GM21576 (cell line): Measurements from ENCODE around the gene MBL2.

Source experiments
- ATAC-seq: cut with Tn5 transposase; IDR thresholded peaks from one replicate; pipeline ENCODE4 v1.9.1; 2021; ENCODE audit warnings: mild to moderate bottlenecking, moderate library complexity; ENCODE audit not compliant: unreplicated experiment

The MBL2 gene

GRCh38 chr10:52772623-52773022 is at the start of gene MBL2:
MBL2 (minus strand) TSS chr10:52772784; CDS start chr10:52771635, 1,149 bp downstream.
- ATAC-seq, result no peak

- no peak for ATAC-seq
These were observed 47.7 kb upstream of the MBL2 start for GRCh38 chr10:52820309-52820708.

DNA sequence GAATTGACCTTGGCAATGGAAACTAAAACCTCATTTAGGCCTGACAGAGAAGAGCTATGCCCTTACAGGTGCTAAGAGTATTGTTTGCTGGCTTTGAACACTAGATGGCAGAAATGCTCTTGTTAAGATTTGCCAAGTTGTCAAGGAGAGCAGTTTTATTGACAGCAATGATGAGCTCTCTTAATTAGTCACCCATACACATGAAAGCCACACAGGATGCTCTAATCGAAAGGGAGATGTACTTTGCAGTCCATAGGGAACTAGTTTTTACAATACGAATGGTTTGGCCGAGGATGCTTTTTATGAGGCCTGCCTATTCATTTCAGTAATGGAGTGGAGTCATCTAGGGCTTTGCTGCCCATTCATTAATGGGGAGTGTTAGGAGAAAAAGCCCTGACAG is 45.4 kb upstream of the MBL2 start:
- ATAC-seq, result peak; percentile 94

DNA sequence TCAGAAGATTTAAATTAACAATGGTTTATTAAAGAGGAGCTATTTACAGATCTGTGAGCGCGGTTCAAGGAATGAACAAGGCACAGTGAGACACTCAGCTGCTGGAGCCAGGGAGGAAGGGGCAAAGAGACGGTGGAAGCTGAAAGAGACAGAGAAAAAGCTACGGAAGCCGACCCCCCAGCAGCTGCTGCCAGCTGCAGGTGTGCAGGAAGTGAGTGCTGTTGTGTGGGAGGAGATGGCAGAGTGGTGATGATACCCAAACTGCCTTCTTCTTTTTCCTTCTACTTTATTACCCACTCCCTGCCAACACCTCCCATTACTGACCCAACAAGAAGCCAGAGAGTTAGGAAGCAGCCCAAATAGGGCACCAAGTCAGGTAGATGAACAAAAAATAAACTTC is 41.9 kb upstream of the MBL2 start:
- peak; percentile 50 for ATAC-seq

DNA sequence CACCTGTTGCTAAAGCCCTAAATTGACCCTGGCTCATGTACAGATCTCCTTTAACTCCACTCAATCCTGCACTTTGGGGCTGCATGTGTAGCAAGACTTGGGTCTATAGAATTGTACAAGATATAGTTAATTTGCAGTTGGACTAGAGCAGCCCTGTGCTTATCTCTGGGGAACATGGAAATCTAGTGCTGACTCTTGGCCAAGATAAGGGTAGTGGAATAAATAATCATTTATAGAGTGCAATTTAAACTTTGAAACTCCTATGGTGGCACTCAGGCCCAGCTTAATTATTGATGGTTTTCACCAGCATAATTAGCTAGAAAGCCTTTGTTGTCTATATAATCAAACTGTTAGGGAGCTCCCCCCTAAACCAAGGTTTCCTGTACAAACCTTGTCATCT is 39.2 kb upstream of the MBL2 start:
- ATAC-seq, result no peak

- no peak for ATAC-seq
These were observed 38.2 kb upstream of the MBL2 start for GRCh38 chr10:52810761-52811160.

GRCh38 chr10:52807803-52808202 is 35.2 kb upstream of the MBL2 start:
- no peak for ATAC-seq

- no peak for ATAC-seq
These were observed 33.1 kb upstream of the MBL2 start for GRCh38 chr10:52805414-52806285.

DNA sequence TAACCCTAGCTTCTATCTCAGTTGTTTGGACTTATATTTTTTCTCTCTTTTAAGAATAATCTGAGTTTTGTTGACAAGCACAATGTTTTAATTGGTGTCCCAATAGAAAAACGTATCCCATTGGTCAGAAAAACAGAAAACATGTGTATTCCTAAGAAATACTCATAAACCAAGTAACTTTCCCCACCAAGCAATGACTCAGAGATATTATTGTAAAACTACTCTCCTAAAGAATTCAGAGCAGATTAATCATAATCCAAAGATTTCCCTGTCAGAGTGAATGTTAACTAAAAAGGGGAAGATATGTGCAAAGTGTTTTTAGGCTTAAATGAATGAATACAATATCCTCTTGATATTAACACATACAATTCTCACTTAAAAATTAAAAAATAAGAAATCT is 29.4 kb upstream of the MBL2 start:
- no peak for ATAC-seq

GRCh38 chr10:52786098-52786497 is 13.5 kb upstream of the MBL2 start:
- no peak for ATAC-seq

DNA sequence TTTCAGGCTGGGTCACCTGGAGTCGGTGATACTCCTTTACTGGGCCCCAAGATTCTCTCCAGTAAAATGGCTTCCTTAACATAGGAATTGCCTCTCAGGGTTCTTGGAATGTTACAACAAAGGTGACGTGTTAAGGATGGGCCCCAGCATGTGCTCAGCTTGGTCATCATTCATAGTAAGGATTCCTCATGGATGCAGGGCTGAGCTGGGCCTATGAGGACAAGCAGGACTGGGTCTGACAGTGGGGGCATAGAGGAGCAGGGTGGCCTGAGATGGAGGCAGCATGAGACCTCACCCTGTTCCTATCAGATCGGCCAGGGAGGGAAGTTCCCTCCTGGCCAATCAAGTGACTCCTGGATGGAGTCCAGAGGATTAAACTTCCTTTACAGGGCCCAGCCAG is 12.8 kb upstream of the MBL2 start:
- no peak for ATAC-seq

GRCh38 chr10:52783726-52784125 is 11.1 kb upstream of the MBL2 start:
- no peak for ATAC-seq

GRCh38 chr10:52782554-52782953 is 10.0 kb upstream of the MBL2 start:
- no peak for ATAC-seq

- no peak for ATAC-seq
These were observed 8.0 kb upstream of the MBL2 start for GRCh38 chr10:52780391-52781155.

DNA sequence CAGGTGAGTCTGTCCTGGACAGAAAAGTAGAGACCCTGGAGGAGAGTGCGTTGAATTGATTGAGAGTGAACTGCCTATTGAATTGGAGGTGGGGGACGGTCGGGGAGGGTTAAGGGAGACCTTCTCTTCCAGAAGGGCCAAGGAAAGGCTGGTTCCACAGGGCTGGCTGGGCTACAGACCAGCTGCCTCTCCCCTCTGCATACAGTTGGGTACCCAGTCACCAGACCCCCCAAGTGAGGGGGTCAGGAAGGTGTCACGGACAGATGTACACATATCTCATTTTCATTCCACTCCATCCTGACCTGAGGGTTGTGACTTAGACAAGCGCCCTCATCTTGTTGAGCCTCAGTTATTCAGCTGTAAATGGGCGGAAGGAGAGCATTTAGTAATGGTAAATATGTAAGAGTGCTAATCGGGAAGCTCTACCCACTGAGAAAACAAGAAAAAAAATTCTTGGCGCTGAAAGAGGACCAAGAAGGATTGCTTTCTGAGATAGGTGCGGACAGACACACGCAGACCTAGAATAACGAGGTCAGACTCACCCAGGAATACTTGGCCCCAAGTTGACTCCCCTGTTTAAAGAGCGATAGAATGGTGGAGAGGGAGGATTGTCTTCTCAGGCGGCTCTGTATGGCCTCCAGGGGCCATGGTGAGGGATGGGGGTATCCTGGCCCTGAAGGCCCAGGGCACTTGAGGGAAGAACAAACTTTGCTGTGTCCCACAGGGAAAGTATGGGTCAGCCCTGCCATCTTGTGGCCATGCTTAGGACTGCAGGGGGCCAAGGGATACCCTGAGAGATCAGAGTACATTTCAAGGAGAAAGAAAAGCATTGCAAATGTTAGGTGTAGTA is 7.2 kb upstream of the MBL2 start:
- ATAC-seq, result peak; percentile 93

GRCh38 chr10:52778511-52779392 is 6.2 kb upstream of the MBL2 start:
- ATAC-seq, result no peak

GRCh38 chr10:52777414-52777813 is 4.8 kb upstream of the MBL2 start:
- ATAC-seq, result no peak

DNA sequence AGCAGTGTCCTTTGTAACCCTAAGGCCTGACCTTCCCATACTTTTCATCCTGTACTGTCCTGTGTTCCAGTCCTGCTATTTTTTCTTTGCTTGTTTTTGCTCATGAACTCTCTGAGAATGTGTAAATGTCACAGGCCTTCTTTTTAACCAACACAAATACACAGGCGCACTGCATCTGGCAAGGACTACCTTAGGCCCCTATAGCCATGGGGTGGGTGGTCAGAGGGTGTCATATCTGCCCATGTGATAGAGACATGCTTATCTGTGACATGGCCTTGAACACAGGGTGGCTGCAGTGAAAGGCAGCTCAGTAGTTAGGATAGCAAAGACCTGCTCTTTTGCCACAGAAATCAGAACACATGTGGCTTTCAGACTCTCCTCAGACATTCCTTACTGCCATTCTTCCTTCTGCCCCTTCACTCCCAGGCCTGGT is 3.9 kb upstream of the MBL2 start:
- ATAC-seq, result no peak

- no peak for ATAC-seq
These were observed 2.6 kb upstream of the MBL2 start for GRCh38 chr10:52775132-52775647.

- ATAC-seq, result no peak
These were observed 2.1 kb upstream of the MBL2 start for GRCh38 chr10:52774600-52775106.
